ENCODE results near the gene PHF21A. TPM values are rescaled to one million over a fixed set of nuclear protein-coding genes. Genes with fewer than 3 reads are reported as not detected.
A peak's percentile ranks its signal among the peaks of the same experiment; 100 is the strongest.

PHF21A gene
- total RNA-seq, 1 experiment from 2014 or later: 20.5 TPM

DNA sequence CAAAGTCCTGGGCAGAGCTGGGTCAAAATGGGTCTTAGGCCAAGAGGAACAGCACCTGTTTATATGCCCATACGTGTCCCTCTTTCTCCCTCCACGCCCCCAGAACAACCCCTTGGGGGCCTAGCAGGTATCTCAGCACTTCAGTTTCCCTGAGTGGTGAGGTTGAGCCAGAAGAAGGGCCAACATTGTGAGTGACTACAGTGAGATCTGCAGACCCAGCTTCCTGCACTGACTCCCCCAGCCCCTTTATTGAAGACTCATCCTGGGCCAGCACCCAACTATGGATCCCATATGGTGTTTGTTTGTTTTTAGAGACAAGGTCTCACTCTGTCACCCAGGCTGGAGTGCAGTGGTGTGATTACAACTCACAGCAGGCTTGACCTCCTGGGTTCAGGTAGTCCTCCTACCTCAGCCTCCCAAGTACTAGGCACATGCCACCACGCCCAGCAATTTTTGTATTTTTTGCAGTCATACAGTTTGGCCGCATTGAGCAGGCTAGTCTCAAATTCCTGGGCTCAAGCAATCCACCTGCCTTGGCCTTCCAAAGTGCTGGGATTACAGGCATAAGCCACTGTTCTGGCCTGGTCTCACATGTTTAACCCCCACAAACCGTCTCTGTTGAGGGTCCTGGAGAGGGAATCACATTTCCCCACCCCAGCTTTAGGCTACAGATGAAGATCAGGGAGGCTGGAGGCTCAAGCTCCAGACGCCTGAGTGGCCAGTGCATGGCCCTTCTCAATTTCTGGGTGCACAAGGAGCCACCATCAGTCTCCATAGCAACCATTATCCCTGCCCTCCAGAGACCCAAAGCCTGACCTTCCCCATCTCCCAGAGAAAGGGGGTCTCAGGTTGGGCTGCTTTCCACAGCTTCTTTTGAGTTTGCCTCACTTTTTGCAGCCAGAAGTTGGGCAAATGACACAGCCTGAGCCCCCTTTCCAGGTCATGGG lies 200.4 kb downstream of the PHF21A start:
- TF ChIP-seq, protein P1, sequence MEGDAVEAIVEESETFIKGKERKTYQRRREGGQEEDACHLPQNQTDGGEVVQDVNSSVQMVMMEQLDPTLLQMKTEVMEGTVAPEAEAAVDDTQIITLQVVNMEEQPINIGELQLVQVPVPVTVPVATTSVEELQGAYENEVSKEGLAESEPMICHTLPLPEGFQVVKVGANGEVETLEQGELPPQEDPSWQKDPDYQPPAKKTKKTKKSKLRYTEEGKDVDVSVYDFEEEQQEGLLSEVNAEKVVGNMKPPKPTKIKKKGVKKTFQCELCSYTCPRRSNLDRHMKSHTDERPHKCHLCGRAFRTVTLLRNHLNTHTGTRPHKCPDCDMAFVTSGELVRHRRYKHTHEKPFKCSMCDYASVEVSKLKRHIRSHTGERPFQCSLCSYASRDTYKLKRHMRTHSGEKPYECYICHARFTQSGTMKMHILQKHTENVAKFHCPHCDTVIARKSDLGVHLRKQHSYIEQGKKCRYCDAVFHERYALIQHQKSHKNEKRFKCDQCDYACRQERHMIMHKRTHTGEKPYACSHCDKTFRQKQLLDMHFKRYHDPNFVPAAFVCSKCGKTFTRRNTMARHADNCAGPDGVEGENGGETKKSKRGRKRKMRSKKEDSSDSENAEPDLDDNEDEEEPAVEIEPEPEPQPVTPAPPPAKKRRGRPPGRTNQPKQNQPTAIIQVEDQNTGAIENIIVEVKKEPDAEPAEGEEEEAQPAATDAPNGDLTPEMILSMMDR (IDR thresholded peaks at IDR 0.05; ENCODE audit: unreplicated experiment): no peak
- CTCF ChIA-PET: no interaction called here
- intact Hi-C loops (cut with micrococcal nuclease; ENCODE audit: unreplicated experiment): no loop called here
- DNase-seq: no peak
- Mint-ChIP-seq H3K4me3 (ENCODE audit: low read depth, unreplicated experiment) (peak overlapping the region; percentile 58), H3K9me3 (ENCODE audit: low read depth, unreplicated experiment) (no peaks in the 10 kb centered on the region), H3K36me3 (ENCODE audit: insufficient read depth, unreplicated experiment) (peaks cover 38% of the 10 kb centered on the region), H3K4me1 (ENCODE audit: low read depth, unreplicated experiment) (peaks cover 17% of the 10 kb centered on the region), H3K27ac (ENCODE audit: unreplicated experiment) (no peak overlapping the region), H3K27me3 (ENCODE audit: unreplicated experiment) (no peaks in the 10 kb centered on the region)
- no TSS peak for BruUV-seq (replicated peaks)

DNA sequence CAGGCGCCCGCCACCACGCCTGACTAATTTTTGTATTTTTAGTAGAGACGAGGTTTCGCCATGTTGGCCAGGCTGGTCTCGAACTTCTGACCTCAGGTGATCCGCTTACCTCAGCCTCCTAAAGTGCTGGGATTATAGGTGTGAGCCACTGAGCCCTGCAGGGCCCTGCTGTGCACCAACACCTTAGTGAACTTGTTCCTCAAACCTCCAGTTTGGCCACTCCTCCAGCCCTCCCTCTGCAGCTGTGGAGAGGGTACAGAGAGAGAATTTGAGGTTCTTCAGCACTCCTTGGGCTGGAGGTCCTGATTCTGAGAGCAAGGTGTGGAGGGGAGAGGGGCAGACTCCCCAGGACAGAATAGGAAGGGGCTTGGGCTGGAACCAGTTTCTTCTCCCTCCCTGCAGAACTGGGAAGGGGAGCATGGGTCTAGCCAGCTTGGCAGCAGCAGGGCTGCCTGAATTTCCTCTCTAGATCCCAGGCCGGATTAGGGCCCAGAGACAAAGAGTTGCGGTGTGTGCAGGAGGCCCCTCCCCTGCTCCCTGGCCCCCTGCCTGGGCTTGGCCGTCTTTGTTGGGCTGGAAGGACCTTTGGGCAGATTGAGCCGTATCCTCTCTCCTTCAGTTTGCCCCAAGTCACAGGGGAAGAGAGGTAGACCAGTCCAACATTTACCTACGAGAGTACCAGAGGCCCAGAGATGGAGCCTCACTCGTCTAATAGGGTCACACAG lies 201.3 kb downstream of the PHF21A start:
- no peak overlapping the region for H3K27ac Mint-ChIP-seq (ENCODE audit: unreplicated experiment)
- DNase-seq: no peak
- no peak overlapping the region for H3K4me3 Mint-ChIP-seq (ENCODE audit: low read depth, unreplicated experiment)
- H3K36me3 Mint-ChIP-seq (ENCODE audit: insufficient read depth, unreplicated experiment): peaks cover 43% of the 10 kb centered on the region
- CTCF ChIA-PET: no interaction called here
- TF ChIP-seq, protein P1 (IDR thresholded peaks at IDR 0.05; ENCODE audit: unreplicated experiment): no peak
- H3K4me1 Mint-ChIP-seq (ENCODE audit: low read depth, unreplicated experiment): peaks cover 17% of the 10 kb centered on the region
- intact Hi-C loops (cut with micrococcal nuclease; ENCODE audit: unreplicated experiment): no loop called here
- no TSS peak for BruUV-seq (replicated peaks)
- H3K9me3 Mint-ChIP-seq (ENCODE audit: low read depth, unreplicated experiment): no peaks in the 10 kb centered on the region
- H3K27me3 Mint-ChIP-seq (ENCODE audit: unreplicated experiment): no peaks in the 10 kb centered on the region

DNA sequence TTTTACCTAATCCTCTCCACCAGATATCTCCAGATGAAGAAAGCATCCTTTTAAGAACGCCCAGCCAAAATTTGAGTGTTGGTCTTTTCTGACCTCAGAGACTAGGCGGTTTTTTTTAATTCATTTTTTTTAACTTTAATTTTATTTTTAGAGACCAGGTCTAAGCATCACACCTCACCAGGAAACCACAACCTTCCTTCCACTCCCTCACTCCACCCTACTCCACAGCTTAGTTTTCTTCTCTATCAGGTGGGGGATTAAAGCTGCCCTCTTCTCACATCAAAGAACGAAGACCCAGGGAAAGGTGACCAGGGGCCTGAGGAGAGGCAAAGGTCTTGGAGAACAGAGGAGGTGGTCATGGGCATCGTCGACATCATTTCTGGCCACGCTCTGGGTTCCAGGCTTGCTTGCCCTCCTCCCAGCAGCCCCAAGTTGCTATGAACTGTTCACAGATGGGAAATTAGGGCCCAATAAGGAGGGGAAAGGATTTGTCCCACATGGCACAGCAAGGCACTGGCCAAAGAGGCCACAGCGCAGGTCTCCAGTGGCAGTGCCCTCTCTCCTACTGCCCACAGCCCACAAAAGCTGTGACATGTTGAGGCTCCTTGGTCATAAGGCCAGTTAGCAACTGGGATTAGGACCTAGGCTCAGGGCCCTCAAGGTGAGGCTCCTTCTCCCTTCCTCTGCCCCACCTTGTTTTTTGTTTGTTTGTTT lies 202.1 kb downstream of the PHF21A start:
- CTCF ChIA-PET: no interaction called here
- H3K27ac Mint-ChIP-seq (ENCODE audit: unreplicated experiment): peak overlapping the region; percentile 91
- TF ChIP-seq, protein P1 (IDR thresholded peaks at IDR 0.05; ENCODE audit: unreplicated experiment): no peak
- peaks cover 43% of the 10 kb centered on the region for H3K36me3 Mint-ChIP-seq (ENCODE audit: insufficient read depth, unreplicated experiment)
- no peak for DNase-seq
- no TSS peak for BruUV-seq (replicated peaks)
- H3K4me3 Mint-ChIP-seq (ENCODE audit: low read depth, unreplicated experiment): peak overlapping the region; percentile 86
- H3K4me1 Mint-ChIP-seq (ENCODE audit: low read depth, unreplicated experiment): peaks cover 11% of the 10 kb centered on the region
- no peaks in the 10 kb centered on the region for H3K27me3 Mint-ChIP-seq (ENCODE audit: unreplicated experiment)
- intact Hi-C loops (cut with micrococcal nuclease; ENCODE audit: unreplicated experiment): no loop called here
- no peaks in the 10 kb centered on the region for H3K9me3 Mint-ChIP-seq (ENCODE audit: low read depth, unreplicated experiment)

DNA sequence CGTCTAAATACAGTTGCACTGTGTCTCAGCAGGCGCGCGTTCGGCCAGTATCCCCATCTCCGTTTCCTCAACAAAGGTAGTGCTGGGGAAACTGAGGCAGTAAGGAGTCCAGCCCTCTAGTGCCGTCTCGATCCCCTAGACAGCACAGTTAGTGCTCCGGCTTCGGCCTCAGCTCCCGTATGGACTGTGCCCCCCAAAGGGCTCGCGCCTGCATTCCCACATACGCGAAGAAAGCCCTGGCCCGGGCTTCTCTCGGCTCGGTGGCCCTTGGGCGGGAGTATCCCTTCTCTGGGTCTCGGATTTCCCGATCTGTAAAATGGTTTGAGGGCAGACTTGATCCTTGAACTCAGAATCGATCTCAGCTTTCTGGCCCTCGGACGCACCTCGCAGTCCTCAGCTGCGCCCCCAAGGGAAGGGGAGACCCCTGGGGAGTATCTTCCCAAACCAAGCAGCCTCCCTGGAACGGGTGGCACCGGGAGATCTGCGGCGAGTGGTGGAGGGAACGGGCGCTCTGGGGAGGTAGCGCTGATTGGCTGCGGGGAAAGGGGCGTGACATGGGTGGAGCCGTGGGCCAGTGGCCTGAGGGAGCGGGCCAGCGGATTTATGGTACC lies 202.8 kb downstream of the PHF21A start:
- no TSS peak for BruUV-seq (replicated peaks)
- CTCF ChIA-PET: interaction anchor here (0.6 kb wide), 1 partner anchor 874 kb away, joined by 3 read pairs; no protein-coding TSS in a partner anchor

More for the DNA sequence above, 202.8 kb downstream of the PHF21A start:
- TF ChIP-seq, protein P1 (IDR thresholded peaks at IDR 0.05; ENCODE audit: unreplicated experiment): no peak
- Mint-ChIP-seq H3K27ac (ENCODE audit: unreplicated experiment) (peak overlapping the region; percentile 91), H3K4me1 (ENCODE audit: low read depth, unreplicated experiment) (peaks cover 9% of the 10 kb centered on the region), H3K36me3 (ENCODE audit: insufficient read depth, unreplicated experiment) (peaks cover 41% of the 10 kb centered on the region), H3K4me3 (ENCODE audit: low read depth, unreplicated experiment) (peak overlapping the region; percentile 86), H3K27me3 (ENCODE audit: unreplicated experiment) (no peaks in the 10 kb centered on the region), H3K9me3 (ENCODE audit: low read depth, unreplicated experiment) (no peaks in the 10 kb centered on the region)
- intact Hi-C loops (cut with micrococcal nuclease; ENCODE audit: unreplicated experiment): no loop called here
- peak; percentile 87 for DNase-seq

All from Calu3 (cell line).